Activated CD4-positive, CD25-positive, alpha-beta regulatory T cell treated with anti-CD3 and anti-CD28 coated beads, Interleukin-2, amount 50 U/mL, for 16 hours (primary cell): Measurements from ENCODE around the gene MYH13.

Experiments used
- DNase-seq: peaks from one replicate; pipeline ENCODE4 v3.0.0-alpha.2; 2020; ENCODE audit warnings: low read depth, low spot score

MYH13 gene

GRCh38 chr17:10251212-10251948 is 121.4 kb downstream of the MYH13 start:
- no peak for DNase-seq
